HG03280 (cell line): ENCODE measurements around the gene CDCA4.
"Not testable (repeated sequence)": the region's sequence is repeated elsewhere in the genome, so short reads cannot be mapped to it uniquely, and the experiment has no call there.

Experiments used
- ATAC-seq: cut with Tn5 transposase; IDR thresholded peaks from one replicate; pipeline ENCODE4 v1.9.1; 2021; ENCODE audit warnings: mild to moderate bottlenecking, moderate library complexity; ENCODE audit not compliant: unreplicated experiment

The CDCA4 gene

GRCh38 chr14:105039458-105040205, 18.7 kb upstream of the CDCA4 start:
- ATAC-seq = no peak

GRCh38 chr14:105035616-105036015, 14.7 kb upstream of the CDCA4 start:
- not testable (repeated sequence) for ATAC-seq

GRCh38 chr14:105034315-105035039, 13.6 kb upstream of the CDCA4 start:
- no peak for ATAC-seq

GRCh38 chr14:105033412-105033900, 12.6 kb upstream of the CDCA4 start:
- not testable (repeated sequence) for ATAC-seq

GRCh38 chr14:105032451-105032901, 11.6 kb upstream of the CDCA4 start:
- ATAC-seq = not testable (repeated sequence)

GRCh38 chr14:105030836-105031396, 10.0 kb upstream of the CDCA4 start:
- ATAC-seq = no peak

GRCh38 chr14:105030194-105030593, 9.3 kb upstream of the CDCA4 start:
- ATAC-seq = no peak

GRCh38 chr14:105029402-105029801, 8.5 kb upstream of the CDCA4 start:
- no peak for ATAC-seq

- ATAC-seq = no peak
These were observed 7.5 kb upstream of the CDCA4 start for GRCh38 chr14:105028251-105028927.

GRCh38 chr14:105027718-105028117, 6.8 kb upstream of the CDCA4 start:
- ATAC-seq = not testable (repeated sequence)

- ATAC-seq = no peak
These were observed 6.1 kb upstream of the CDCA4 start for GRCh38 chr14:105026802-105027563.

GRCh38 chr14:105026033-105026785, 5.3 kb upstream of the CDCA4 start:
- ATAC-seq = no peak

GRCh38 chr14:105025429-105025828, 4.5 kb upstream of the CDCA4 start:
- ATAC-seq = no peak

GRCh38 chr14:105023791-105024480, 3.1 kb upstream of the CDCA4 start:
- ATAC-seq = no peak

- ATAC-seq = no peak
These were observed 2.3 kb upstream of the CDCA4 start for GRCh38 chr14:105023144-105023543.

- no peak for ATAC-seq
These were observed 1.4 kb upstream of the CDCA4 start for GRCh38 chr14:105022276-105022670.

- ATAC-seq = no peak
These were observed 883 bp upstream of the CDCA4 start for GRCh38 chr14:105021656-105022275.
